ENCODE measurements around the gene CAMKMT. TPM values are rescaled to one million over a fixed set of nuclear protein-coding genes. Genes with fewer than 3 reads are reported as not detected.

CAMKMT gene
- total RNA-seq, 2 experiments from 2014 or later: 11.9 to 13.9 TPM

GRCh38 chr2:44598330-44599119, 236.8 kb downstream of the CAMKMT start:
- Mint-ChIP-seq H3K27me3 (no peaks in the 10 kb centered on the region), H3K27ac (no peak overlapping the region), H3K9me3 (peaks cover 2% of the 10 kb centered on the region), H3K4me3 (no peak overlapping the region), H3K4me1 (ENCODE audit: low read depth) (no peaks in the 10 kb centered on the region), H3K36me3 (ENCODE audit: low read depth) (peaks cover 7% of the 10 kb centered on the region)
- Histone ChIP-seq H3K27me3 (ENCODE audit: control insufficient read depth in 1 of 2, insufficient read depth in 2 of 2, low read length in 2 of 2) (no peaks in the 10 kb centered on the region), H3K9me3 (ENCODE audit: control insufficient read depth in 1 of 2, insufficient read depth in 1 of 2, low read length in 2 of 2) (no peaks in the 10 kb centered on the region), H3K4me3 (ENCODE audit: low read length) (no peak overlapping the region), H3K36me3 (ENCODE audit: insufficient read depth, low read length) (no peaks in the 10 kb centered on the region), H3K27ac (ENCODE audit: low read depth in 1 of 2, low read length in 2 of 2) (no peak overlapping the region), H3K4me1 (ENCODE audit: insufficient read depth, low read length) (no peaks in the 10 kb centered on the region)
- no peak for TF ChIP-seq CTCF (IDR thresholded peaks at IDR 0.05)
- ChIA-PET CTCF (no interaction called here), POLR2A (interaction anchor here (1.4 kb wide), 1 partner anchor 20 kb away, joined by 3 read pairs; no protein-coding TSS in a partner anchor)
- intact Hi-C loops (cut with DNase I, micrococcal nuclease): no loop called here
- ATAC-seq (ENCODE audit: poor library complexity) (no peak), DNase-seq (no peak)

- Mint-ChIP-seq H3K4me3 (no peak overlapping the region), H3K9me3 (peaks cover 2% of the 10 kb centered on the region), H3K36me3 (ENCODE audit: low read depth) (peaks cover 7% of the 10 kb centered on the region), H3K27me3 (no peaks in the 10 kb centered on the region), H3K4me1 (ENCODE audit: low read depth) (no peaks in the 10 kb centered on the region), H3K27ac (no peak overlapping the region)
- H3K27me3 ChIP-seq (ENCODE audit: control insufficient read depth in 1 of 2, insufficient read depth in 2 of 2, low read length in 2 of 2): no peaks in the 10 kb centered on the region
- POLR2A ChIA-PET: interaction anchor here (1.4 kb wide), 1 partner anchor 20 kb away, joined by 3 read pairs; no protein-coding TSS in a partner anchor
- ATAC-seq (ENCODE audit: poor library complexity) (no peak), DNase-seq (no peak)
- H3K27ac ChIP-seq (ENCODE audit: low read depth in 1 of 2, low read length in 2 of 2): no peak overlapping the region
- intact Hi-C loops (cut with DNase I, micrococcal nuclease): no loop called here
- H3K4me3 ChIP-seq (ENCODE audit: low read length): no peak overlapping the region
- CTCF ChIA-PET: interaction anchor here (0.7 kb wide), 1 partner anchor 35 kb away, joined by 3 read pairs; no protein-coding TSS in a partner anchor
- TF ChIP-seq CTCF (IDR thresholded peaks at IDR 0.05): no peak
- no peaks in the 10 kb centered on the region for H3K9me3 ChIP-seq (ENCODE audit: control insufficient read depth in 1 of 2, insufficient read depth in 1 of 2, low read length in 2 of 2)
- H3K4me1 ChIP-seq (ENCODE audit: insufficient read depth, low read length): no peaks in the 10 kb centered on the region
- no peaks in the 10 kb centered on the region for H3K36me3 ChIP-seq (ENCODE audit: insufficient read depth, low read length)
These were observed 237.4 kb downstream of the CAMKMT start for GRCh38 chr2:44599130-44599529.

- POLR2A ChIA-PET: no interaction called here
- no peaks in the 10 kb centered on the region for H3K4me1 Mint-ChIP-seq (ENCODE audit: low read depth)
- no peak for ATAC-seq (ENCODE audit: poor library complexity)
- no peaks in the 10 kb centered on the region for H3K27me3 ChIP-seq (ENCODE audit: control insufficient read depth in 1 of 2, insufficient read depth in 2 of 2, low read length in 2 of 2)
- H3K27ac Mint-ChIP-seq: no peak overlapping the region
- peaks cover 2% of the 10 kb centered on the region for H3K9me3 Mint-ChIP-seq
- H3K4me1 ChIP-seq (ENCODE audit: insufficient read depth, low read length): no peaks in the 10 kb centered on the region
- no peak for TF ChIP-seq CTCF (IDR thresholded peaks at IDR 0.05)
- no peaks in the 10 kb centered on the region for H3K27me3 Mint-ChIP-seq
- CTCF ChIA-PET: no interaction called here
- H3K36me3 ChIP-seq (ENCODE audit: insufficient read depth, low read length): no peaks in the 10 kb centered on the region
- H3K36me3 Mint-ChIP-seq (ENCODE audit: low read depth): peaks cover 7% of the 10 kb centered on the region
- intact Hi-C loops (cut with DNase I, micrococcal nuclease): no loop called here
- DNase-seq: no peak
- H3K27ac ChIP-seq (ENCODE audit: low read depth in 1 of 2, low read length in 2 of 2): no peak overlapping the region
- no peak overlapping the region for H3K4me3 Mint-ChIP-seq
- H3K9me3 ChIP-seq (ENCODE audit: control insufficient read depth in 1 of 2, insufficient read depth in 1 of 2, low read length in 2 of 2): no peaks in the 10 kb centered on the region
- no peak overlapping the region for H3K4me3 ChIP-seq (ENCODE audit: low read length)
These were observed 240.7 kb downstream of the CAMKMT start for GRCh38 chr2:44602446-44602845.
